NAMALWA (cell line): ENCODE results near the gene ANKRD44.

Source experiments
- DNase-seq: peaks from one replicate; pipeline ENCODE4 v3.0.0-alpha.2; 2015; ENCODE audit warnings: low spot score

The ANKRD44 gene

DNA sequence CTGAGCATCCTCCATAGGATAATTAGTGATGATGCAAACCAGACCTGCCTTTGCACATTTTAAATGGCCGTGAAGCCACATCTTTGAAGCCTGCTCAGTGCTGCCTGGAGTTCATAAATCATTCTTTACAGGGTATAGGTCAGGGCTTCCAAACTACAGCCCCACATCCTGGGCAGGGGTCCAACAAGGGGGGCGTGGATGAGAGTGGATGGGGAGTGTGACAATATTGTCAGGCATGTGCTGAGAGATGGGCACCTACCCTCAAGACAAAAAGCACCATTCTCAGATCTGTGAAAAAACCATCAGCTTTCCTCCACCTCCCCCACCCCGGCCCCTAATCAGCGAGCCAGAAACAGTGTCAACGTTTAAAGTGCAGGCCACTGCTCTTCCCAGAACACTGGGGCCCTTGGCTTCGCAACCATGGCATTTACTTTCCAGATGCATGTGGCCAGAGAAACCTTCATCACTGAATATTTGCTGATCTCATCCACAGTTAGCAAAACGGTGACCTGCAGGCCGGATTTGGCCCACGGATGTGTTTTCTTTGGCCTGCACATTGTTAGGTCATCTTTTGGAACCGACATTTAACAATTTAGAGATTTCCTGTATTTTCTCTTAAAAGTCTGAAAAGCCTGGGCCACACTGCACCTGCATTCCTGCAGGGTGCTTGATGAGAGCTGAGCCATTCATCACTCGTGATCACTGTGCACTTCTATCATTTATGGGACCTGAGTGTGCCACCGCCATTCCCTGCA, 130.7 kb downstream of the ANKRD44 start:
- DNase-seq, result no peak

DNA sequence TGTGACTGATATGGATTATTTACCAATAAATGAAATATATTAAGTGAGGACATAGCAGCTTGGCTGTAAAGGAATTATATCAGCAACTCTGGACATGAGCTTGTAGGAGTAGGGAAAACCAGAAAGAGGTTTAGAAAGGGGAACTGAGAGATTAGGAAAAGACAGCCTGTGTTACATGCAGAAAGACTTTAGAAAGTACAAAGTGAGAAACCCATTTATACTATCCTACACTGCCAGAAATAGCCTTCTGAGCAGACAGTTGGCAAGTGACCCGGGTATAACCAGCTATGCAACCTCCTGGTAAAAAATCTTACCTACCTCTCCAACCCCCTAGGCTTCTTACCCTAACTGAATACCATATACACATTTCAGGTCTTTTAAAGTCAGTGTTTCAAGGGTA, 134.1 kb downstream of the ANKRD44 start:
- no peak for DNase-seq

DNA sequence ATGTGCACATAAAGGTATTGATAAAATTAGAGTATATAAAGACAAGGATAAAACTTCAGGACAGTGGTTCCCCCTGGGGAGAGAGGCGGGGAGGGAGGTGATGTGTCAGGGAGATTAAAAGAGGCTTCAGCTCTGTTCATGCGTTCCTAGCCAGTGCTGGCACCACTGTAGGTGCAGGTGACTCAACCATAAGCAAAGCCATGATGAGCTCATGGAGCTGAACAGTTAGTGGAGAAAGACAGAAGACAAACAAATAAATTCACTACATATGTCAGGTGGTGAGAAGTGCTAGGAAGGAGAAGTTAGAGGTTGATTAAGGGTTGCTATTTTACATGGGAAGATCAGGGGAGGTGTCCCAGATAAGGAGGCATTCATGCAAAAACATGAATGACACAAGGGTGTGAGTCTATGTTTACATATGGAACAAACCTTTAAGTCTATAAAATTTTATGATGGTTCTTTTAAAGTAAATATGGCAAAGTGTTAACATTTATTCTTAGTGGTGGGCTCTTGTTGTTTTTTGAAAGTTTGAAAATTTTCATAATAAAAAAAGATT, 136.0 kb downstream of the ANKRD44 start:
- no peak for DNase-seq

DNA sequence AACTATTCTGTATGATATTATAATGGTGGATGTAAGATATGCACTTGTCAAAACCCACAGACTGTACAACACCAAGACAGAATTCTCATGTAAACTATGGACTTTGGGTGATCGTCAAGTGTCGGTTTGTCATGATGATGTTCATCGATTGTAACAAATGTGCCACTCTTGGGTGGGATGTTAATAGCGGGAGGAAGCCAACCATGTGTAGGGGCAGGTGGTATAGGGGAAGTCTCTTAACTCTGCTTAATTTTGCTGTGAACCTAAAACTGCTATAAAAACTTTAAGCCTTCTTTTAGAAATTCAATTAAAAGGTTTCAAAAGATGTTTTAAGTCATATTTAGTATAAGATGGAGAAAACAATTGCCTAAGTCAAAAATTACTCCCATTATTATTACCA, 139.0 kb downstream of the ANKRD44 start:
- DNase-seq, result no peak

DNA sequence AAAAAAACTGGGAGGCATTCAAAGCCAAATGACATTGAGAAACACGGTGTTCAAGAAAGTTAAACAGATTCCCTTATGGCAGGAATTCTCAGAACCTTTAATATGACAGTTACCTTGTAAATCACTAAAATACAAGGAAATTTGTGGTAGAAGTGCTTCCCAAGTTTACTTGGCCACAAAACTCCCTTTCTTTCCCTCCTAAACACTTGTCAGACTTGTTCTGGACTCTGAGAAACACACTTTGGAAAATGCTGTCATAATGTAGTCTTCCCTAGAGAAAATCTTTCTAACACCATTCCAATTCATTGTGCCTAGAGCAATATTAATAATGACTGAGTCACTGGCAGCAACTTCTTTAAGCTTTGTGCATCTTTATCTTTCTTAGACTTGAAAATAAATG, 140.4 kb downstream of the ANKRD44 start:
- DNase-seq, result no peak

DNA sequence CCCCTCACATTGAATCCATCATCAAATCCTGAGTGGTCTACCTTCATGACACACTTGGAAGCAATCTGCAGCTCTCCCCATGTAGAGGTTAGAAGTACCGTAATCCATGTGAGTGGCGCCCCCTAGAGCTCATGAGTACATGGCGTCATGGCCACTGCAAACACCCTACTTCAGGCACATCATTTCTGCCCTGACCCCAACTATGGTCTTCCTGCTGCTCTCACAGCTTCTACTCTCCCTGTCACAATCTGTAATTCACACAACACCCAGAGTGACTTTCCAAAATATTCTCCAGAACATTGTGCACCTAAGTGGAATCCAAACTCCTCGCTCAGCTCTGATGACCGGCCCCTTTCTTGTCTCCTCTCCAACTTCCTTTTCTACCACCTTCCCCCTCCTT, 141.9 kb downstream of the ANKRD44 start:
- DNase-seq, result peak; percentile 81

DNA sequence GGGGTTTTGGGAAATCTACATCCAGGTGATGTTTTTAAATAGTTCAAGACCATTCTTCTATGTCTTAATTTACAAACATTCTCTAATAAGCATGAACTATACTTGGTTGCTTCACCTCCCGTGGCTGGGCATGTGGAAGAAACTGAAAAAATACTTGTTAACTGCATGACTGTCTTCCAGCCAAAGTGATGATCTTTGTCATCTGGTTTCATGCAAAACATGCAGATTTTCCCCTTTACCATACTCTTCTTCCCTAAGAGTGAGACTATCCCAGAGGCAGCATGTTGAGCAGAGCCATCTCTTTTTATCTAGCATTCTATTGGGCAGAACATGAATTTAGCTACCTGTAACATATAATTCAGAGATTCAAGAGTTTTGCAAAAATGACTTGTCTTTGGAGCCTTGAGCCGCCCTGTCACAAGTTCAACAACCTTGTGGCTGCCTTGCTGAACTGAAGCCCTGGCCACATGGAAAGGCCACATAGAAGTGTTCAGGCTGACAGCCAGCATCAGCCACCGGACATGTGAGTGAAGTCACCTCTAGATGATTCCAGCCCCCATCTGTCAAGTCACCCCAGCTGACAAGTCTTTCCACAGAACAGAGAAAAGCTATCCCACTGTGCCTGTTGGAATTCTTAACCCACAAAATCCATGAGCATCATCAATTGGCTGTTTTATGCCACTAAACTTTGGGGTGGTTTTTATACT, 142.8 kb downstream of the ANKRD44 start:
- no peak for DNase-seq

DNA sequence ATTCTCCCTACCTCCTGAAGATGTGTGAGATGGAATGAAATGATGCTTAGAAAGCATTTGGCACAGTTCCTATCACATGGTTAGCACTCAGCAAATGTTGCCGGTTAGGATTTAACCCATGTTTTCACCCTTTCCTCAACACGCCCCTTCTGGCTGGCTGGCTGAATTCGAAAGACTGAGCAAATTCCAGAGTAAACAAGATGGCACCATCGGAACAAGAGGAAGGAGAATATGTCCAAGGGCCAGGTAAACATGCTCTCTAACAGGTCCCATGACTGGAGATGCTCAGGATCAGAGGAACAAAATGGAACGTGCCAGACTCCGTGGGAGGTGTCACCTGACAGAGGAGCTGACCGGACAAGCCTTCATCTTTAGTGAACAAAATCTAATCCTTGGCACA, 145.6 kb downstream of the ANKRD44 start:
- no peak for DNase-seq

DNA sequence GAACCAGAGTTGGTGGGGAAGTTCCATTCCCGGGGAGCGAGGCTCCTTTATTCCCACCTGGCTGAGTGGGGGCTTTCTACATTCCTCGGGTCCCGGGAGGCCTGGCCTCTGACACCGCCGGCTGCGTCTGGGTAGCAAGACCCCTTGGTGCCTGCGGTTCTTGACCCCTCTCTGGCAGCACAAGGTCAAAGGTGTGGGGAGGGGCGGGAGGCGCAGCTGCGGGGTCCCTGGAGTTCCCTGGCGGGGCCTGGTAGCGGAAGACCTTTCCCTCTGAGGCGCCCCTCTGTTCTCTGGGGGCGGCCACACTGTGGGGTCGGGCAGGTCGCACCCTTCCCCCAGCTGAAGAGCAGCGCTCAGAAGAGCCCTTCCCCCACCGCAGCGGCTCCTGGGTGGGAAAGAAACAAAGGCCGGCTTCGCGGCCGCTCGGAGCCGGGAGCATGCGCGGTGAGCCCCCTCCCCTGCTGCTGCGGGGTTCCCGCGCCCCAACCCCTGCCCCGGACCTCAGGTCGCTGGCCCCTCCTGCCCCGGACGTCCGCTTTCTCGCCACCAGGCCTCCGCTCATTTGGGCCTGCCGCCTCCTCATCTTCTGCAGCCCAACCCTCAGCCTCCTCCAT, 146.3 kb downstream of the ANKRD44 start:
- DNase-seq, result no peak

DNA sequence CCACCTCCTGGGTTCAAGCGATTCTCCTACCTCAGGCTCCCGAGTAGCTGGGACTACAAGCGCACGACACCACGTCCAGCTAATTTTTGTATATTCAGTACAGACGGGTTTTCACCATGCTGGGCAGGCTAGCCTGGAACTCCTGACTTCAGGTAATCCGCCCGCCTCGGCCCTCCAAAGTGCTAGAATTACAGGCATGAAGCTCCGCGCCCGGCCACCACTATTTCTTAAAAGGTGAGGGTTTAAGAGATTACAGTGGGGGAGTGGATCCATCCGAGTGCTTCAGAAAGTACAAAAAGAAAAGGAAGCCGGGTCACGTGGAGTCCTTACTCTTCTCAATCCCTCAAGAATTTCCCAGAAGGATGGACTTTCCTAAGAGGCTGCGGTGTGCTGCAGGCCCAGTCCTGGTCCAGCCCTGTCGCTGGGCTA, 146.9 kb downstream of the ANKRD44 start:
- no peak for DNase-seq

DNA sequence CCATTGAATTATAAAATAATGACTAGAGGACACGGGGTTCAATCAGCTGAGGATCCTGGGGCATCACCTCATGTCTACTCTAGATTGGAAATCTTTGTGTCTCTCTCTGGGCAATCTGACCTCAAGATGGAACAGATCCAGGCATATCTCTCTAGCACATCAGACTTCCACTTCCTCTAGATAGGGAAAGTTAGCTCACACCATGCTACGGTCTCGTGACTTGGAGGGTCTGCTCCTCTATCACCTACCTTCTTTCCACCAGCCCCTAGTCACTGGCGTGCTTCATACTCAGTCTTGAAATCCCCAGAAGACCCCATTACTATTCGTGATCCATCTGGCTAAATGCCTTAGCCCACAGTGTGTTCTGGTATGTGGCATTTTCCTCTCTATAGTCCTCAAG, 148.8 kb downstream of the ANKRD44 start:
- no peak for DNase-seq

DNA sequence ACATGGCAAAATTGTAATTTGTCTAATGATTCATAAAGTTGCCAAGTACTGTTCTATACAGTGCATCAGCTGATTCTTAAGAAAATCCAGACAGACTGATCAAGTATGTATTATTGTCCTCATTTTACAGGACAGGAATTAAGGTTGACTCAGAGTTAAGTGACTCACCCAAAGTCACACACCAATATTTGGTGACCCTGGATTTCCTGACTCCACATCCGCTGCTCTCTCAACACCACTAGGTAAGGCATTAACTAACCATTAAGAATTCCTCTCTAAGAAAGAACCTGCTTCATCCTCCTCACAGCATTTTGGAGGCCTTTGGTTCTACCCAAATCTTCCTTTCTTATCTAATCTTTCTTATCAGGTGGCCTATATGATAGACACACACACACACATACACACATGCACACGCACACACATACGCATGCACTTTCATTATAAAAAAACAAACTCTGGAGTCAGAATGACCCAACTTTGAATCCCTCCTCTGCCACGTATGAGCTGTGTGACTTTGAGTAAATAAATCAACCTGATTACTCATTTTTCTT, 150.8 kb downstream of the ANKRD44 start:
- DNase-seq, result no peak

DNA sequence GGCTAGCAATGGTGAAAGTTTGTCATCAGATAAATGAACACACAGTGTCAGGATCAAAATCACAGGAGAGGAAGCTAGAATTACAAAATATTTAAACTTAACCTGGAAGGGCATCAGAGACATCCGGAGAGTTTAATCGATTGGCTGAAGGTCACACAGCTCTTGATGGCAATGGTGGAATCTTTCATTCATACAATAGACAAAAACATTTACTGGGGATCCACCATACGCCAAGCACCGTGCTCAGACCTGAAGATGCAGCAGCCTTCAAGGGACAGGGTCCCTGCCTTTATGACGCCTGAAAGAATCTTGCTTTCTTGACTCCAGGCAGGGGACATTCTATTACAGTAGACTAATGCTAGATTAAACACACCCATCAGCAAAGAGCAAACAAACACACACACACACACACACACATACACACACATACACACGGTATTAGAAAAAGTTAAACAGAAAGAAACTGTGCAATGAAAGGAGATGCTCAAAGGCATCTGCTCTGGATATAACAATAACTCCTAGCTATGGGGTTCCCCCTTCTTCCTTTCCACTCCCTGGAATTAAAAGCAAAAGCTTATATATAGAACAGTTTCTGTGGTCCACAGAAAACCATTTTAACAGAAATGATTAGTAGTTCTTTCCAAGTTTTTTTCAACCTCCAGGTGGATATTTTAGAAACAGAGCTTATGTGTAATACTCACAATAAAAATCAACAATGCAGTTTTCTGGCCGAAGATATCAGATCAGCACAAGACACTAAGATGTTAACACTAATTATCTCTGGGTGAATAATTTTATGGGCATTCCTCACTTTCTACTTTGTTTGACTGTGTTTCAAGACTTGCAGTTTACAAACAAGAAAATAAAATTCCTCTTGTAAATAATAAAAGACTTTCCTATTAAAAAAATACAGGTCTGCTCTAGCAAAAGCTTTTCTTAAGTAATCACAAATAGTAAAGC, 151.7 kb downstream of the ANKRD44 start:
- DNase-seq, result peak; percentile 35

DNA sequence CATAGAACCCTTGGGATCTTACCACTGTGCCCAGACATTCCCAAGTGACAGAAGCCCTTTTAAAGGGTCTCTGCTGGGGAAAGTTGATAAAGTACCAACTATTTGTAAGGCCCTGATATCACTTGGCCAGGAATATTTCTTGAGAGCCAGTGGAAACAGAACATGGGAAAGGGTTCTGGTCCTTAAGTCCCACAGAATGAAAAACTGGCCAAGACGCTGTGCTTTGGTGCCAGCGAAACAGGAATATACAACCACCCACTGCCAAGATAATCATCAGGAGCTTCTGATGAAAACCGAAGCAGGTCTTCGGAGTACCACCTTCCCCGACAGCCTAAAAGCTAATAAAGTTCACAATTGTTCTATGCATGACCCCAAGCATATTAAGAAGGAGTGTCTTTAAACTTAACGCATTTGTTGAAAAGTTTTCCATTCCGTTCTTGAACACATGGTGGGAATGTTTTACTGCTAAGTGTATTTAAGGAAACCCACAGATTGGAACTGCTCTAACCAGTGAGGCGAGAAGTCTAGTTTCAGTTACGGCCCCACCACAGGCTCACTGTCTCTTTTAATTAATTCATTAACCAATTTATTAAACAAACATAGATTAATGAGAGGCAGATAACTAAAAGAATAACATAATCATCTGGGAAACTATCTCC, 152.6 kb downstream of the ANKRD44 start:
- peak; percentile 28 for DNase-seq

DNA sequence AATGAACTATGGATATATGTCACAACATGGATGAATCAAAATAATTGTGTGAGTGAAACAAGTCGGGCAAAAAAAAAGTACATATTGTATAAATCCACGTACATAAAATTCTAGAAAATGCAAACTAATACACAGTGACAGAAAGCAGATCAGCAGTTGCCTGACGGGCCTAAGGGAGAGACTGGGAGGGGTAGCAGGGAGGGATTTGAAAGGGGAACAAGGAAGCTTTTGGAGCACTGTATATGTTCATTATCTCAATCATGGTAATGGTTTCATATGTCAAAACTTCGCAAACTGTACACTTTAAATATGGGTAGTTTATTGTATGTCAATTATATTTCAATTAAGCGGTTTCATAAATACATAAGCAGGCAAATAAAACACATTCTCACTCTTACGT, 153.8 kb downstream of the ANKRD44 start:
- no peak for DNase-seq

DNA sequence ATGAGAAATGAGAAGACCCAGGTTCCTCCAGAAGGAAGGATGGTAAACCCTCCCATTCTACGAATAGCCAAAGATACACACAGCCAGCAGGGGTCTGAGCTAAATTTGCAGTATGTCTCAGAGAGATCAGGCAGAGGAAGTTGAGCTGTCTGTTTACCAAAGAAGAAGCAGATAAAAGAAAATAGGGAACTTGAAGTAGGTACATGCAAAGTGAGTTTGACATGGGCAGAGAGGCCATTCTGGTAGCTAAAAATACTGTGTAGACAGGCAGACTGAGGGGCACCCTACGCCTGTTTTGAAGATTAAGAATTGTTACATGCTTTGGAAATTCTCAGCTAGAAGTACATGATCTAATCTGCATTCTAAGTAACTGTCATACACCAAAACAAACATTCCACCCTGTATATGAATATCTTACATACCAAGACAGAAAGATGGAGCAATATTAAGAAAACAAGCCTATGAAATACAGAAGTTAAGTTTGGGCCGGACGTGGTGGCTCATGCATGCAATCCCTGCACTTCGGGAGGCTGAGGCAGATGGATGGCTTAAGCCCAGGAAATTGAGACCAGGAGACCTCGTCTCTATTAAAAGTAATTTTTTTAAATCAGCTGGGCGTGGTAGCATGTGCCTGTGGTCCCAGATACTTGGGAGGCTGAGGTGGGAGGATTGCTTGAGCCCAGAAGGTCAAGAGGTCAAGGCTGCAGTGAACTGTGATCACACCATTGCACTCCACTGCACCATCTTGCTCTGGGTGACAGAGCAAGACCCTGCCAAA, 157.9 kb downstream of the ANKRD44 start:
- DNase-seq, result peak; percentile 95

DNA sequence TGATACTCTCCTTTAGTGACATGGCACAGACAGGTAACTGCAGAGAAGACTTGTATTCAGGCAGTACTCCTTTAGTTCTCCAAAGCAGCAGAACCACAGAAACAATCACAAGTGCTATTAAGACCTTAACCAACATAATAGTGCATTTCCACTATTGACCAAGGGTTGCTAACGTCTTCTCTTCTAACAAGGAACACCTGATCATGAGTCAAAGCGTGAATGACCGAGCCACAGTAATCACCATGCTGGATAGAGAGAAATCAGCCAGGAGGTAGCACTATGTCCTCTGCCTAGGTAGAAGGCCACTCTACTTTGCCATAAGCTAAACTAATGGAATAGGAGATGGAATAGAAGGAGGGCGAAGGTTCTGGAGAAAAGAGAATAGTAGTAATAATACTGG, 161.0 kb downstream of the ANKRD44 start:
- no peak for DNase-seq

DNA sequence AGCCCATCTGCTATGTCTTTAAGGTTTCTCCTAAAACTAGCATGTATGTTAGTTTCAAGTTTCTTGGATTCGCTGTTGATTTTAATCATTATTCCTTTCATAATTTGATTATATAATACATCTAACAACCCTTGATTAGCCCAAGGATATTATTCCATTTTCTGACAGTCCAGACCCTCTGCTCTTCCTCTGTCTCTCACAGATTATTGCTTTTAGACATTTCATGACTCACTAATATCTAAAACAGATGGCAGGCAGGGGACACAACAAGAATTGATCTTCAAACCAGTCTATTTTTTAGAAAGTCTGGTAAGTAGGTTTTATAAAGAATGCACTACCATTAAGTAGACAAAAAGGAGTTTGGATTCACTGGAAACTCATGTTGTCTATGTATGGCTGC, 162.2 kb downstream of the ANKRD44 start:
- no peak for DNase-seq

DNA sequence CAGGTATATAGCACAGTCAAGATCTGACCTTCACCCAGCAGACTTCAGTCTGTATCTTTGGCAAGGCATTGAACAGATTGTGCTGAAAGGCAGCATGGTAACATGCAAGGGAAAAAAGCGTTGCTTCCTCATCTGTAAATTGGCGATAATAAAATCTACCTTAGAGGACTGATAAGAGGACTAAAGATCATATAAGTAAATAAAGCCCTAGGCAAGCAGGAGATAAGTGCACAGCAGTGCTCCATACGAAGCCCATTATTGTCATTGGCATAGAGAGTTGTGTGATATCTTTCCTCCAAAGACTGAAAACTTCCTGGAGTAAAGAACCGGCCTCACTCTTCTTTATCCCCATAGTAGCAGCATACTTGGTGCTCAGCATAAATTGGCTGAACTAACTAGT, 162.6 kb downstream of the ANKRD44 start:
- no peak for DNase-seq

DNA sequence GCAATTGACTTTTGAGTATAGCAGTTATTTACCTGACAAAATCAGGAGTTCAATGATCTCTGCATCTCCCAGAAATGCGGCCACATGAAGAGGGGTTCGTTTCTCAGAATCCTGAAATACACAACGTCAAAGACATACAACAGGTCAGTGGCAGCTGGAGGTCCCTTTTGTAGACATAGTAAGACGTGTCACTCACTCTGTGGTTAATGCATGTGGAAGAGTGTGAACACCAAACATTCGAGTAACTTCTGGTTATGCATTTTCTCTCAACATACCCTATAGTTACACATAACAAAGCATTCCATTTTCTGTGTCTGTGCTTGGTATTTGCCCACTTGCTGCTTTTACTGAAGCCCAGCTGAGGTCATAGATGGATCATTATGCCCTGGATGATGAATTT, 163.6 kb downstream of the ANKRD44 start:
- DNase-seq, result no peak
